ENCODE data around the gene CARMIL1. TPM values are rescaled to one million over a fixed set of nuclear protein-coding genes. Genes with fewer than 3 reads are reported as not detected.

The CARMIL1 gene
- total RNA-seq, 1 experiment from 2014 or later, result 23.6 TPM

- Mint-ChIP-seq H3K4me1 (peaks cover 32 to 35% of the 10 kb centered on the region in 2 experiments), H3K27ac (no peak overlapping the region), H3K27me3 (ENCODE audit: low read depth) (no peaks in the 10 kb centered on the region), H3K36me3 (ENCODE audit: insufficient read depth in 1 of 3, low read depth in 3 of 3) (no peaks in the 10 kb centered on the region), H3K9me3 (no peaks in the 10 kb centered on the region), H3K4me3 (no peak overlapping the region)
- H3K9ac ChIP-seq (ENCODE audit: extremely low read depth, insufficient read length, low read length), result no peak overlapping the region
- no peak overlapping the region for H2BK20ac ChIP-seq (ENCODE audit: low read depth, low read length, poor library complexity, severe bottlenecking)
- H2BK15ac ChIP-seq (ENCODE audit: low read depth, low read length), result no peak overlapping the region
- no peaks in the 10 kb centered on the region for H3K9me3 ChIP-seq (ENCODE audit: control insufficient read depth, low read depth, low read length)
- no peak overlapping the region for H3K4ac ChIP-seq (ENCODE audit: low read depth, low read length)
- H2AK5ac ChIP-seq (ENCODE audit: insufficient read length, low read length), result no peak overlapping the region
- no peak overlapping the region for H2BK120ac ChIP-seq (ENCODE audit: low read depth, low read length, poor library complexity, severe bottlenecking)
- H3K23ac ChIP-seq (ENCODE audit: insufficient read length, low read depth, low read length), result no peak overlapping the region
- TF ChIP-seq, protein P1, sequence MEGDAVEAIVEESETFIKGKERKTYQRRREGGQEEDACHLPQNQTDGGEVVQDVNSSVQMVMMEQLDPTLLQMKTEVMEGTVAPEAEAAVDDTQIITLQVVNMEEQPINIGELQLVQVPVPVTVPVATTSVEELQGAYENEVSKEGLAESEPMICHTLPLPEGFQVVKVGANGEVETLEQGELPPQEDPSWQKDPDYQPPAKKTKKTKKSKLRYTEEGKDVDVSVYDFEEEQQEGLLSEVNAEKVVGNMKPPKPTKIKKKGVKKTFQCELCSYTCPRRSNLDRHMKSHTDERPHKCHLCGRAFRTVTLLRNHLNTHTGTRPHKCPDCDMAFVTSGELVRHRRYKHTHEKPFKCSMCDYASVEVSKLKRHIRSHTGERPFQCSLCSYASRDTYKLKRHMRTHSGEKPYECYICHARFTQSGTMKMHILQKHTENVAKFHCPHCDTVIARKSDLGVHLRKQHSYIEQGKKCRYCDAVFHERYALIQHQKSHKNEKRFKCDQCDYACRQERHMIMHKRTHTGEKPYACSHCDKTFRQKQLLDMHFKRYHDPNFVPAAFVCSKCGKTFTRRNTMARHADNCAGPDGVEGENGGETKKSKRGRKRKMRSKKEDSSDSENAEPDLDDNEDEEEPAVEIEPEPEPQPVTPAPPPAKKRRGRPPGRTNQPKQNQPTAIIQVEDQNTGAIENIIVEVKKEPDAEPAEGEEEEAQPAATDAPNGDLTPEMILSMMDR (conservative IDR thresholded peaks at IDR 0.05), result no peak
- no peak overlapping the region for H3K14ac ChIP-seq (ENCODE audit: insufficient read depth, low read length)
- no peak overlapping the region for H4K5ac ChIP-seq (ENCODE audit: insufficient read length, low read depth, low read length)
- peaks cover 7% of the 10 kb centered on the region for H3K79me1 ChIP-seq (ENCODE audit: insufficient read depth, low read depth, low read length, poor library complexity, severe bottlenecking)
- H3K23me2 ChIP-seq (ENCODE audit: insufficient read length, low read depth, low read length, poor library complexity, severe bottlenecking), result no peaks in the 10 kb centered on the region
- WGBS (ENCODE audit: extremely low coverage, insufficient read length, low lambda C conversion rate), result no CpG with 5 or more reads among the region's 2 CpGs
- H3T11ph ChIP-seq (ENCODE audit: low read length), result no peak overlapping the region
- H3K27ac ChIP-seq (ENCODE audit: insufficient read length, low read depth, low read length), result no peak overlapping the region
- H3K27me3 ChIP-seq (ENCODE audit: insufficient read depth, low read length), result no peaks in the 10 kb centered on the region
- no peak overlapping the region for H2AFZ ChIP-seq (ENCODE audit: low read length)
- no peaks in the 10 kb centered on the region for H4K20me1 ChIP-seq (ENCODE audit: control insufficient read depth, insufficient read depth, insufficient read length)
- DNase-seq, result no peak
- no peak overlapping the region for H4K91ac ChIP-seq (ENCODE audit: insufficient read length, low read depth, low read length)
- no peak overlapping the region for H3K18ac ChIP-seq (ENCODE audit: insufficient read length, low read depth, low read length)
- H2BK12ac ChIP-seq (ENCODE audit: insufficient read length, low read depth, low read length), result no peak overlapping the region
- no peak overlapping the region for H4K8ac ChIP-seq (replicated peaks; ENCODE audit: insufficient read length, low read depth, low read length)
- H2BK5ac ChIP-seq (ENCODE audit: insufficient read length, low read length), result no peak overlapping the region
- no peak overlapping the region for H3K56ac ChIP-seq (ENCODE audit: insufficient read length, low read depth, low read length)
- no peak overlapping the region for H3K4me2 ChIP-seq (ENCODE audit: insufficient read depth, insufficient read length, low read length)
- H3K79me2 ChIP-seq (ENCODE audit: insufficient read depth, low read length), result peaks cover 11% of the 10 kb centered on the region; the same call in 1 of the 2 replicates
- peaks cover 10% of the 10 kb centered on the region for H3K4me1 ChIP-seq (ENCODE audit: insufficient read depth, low read length)
Observed at GRCh38 chr6:25322692-25323091, 43.5 kb downstream of the CARMIL1 start.

All from H9 (cell line).